Urinary bladder (tissue), 4 donors: Measurements from ENCODE around the gene VEPH1. TPM values are rescaled to one million over a fixed set of nuclear protein-coding genes. Genes with fewer than 3 reads are reported as not detected.

Experiments
- DNase-seq: peaks from one replicate; pipeline ENCODE4 v3.0.0-alpha.2; 2015; ENCODE audit errors: extremely low spot score
- H3K27ac ChIP-seq: one replicate; pipeline ENCODE4 v1.5.1; 2013; ENCODE audit warnings: low read depth, mild to moderate bottlenecking, moderate library complexity
- H3K36me3 ChIP-seq: one replicate; pipeline ENCODE4 v1.6.1; 2013; ENCODE audit warnings: mild to moderate bottlenecking, moderate library complexity; ENCODE audit not compliant: insufficient read depth
- H3K4me1 ChIP-seq: one replicate; pipeline ENCODE4 v1.6.1; 2013; ENCODE audit warnings: mild to moderate bottlenecking, moderate library complexity; ENCODE audit not compliant: insufficient read depth
- H3K4me3 ChIP-seq: one replicate; pipeline ENCODE4 v1.5.1; 2013; ENCODE audit warnings: low read depth, low read length
- WGBS: extraction: QIAGEN DNeasy Blood & Tissue Kit; methylation state at CpG from one replicate; pipeline ENCODE4 v1.1.7; 2013; 5-methylcytosine and 5-hydroxymethylcytosine counted together
- polyA plus RNA-seq: library from polyadenylated mRNA; stranded (reverse); fragments of 200-250 nt; gene quantifications from one replicate; pipeline ENCODE4 v1.2.3, GENCODE V29; 2013
- total RNA-seq: library from RNA; depleted of rRNA; stranded (reverse); fragments of >200 nt; gene quantifications from one replicate; pipeline ENCODE4 v1.2.3, GENCODE V29; 2014
- donor health status: healthy with polysubstance abuse.
- donor health status: healthy.

VEPH1 gene
- total and polyA plus RNA-seq, 2 donors = 0.37 to 0.74 TPM

DNA sequence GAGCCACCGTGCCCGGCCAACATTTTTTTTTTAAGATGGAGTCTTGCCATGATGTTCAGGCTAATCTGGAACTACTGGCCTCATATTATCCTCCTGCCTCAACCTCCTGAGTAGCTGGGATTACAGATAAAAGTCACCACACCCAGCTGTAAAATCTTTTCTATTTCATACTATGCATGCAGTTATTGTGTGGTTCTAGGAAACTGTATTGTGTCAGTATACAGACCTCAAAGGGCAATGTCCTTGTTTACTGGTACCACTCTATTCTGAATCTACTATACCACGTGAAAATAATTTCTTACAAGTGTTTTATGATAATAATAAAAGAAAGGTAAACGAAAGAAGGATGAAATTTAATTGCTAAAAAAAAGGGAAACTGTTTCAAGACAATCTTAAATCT is 190.0 kb downstream of the VEPH1 start:
- Histone ChIP-seq H3K4me3 (no peak overlapping the region), H3K36me3 (no peaks in the 10 kb centered on the region), H3K27ac (no peak overlapping the region), H3K4me1 (no peaks in the 10 kb centered on the region)
- 90% methylated on average over 4 of the region's 4 CpGs for WGBS
- DNase-seq = no peak

DNA sequence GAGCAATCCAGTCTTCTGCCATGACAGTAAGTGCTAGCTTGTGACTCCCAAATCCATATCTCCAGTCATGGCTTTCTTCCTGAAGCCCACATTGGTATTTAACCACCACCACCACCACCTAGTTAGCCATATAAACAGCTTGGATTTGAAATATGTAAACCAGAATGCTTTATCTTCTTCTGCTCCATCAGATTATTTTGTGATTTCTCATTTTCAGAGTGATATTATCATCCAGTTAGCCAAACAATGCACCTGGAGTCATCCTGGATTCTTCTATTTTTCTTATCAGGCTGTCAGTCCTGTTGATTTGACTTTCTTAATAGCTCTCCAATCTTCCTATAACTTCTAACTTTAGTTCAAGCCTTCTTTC is 190.9 kb downstream of the VEPH1 start:
- H3K4me1 ChIP-seq = no peaks in the 10 kb centered on the region
- H3K4me3 ChIP-seq = no peak overlapping the region
- no peaks in the 10 kb centered on the region for H3K36me3 ChIP-seq
- DNase-seq = no peak
- H3K27ac ChIP-seq = no peak overlapping the region

- H3K4me1 ChIP-seq = no peaks in the 10 kb centered on the region
- 45% methylated on average over 2 of the region's 2 CpGs for WGBS
Observed at GRCh38 chr3:157311633-157312375, 191.4 kb downstream of the VEPH1 start.

DNA sequence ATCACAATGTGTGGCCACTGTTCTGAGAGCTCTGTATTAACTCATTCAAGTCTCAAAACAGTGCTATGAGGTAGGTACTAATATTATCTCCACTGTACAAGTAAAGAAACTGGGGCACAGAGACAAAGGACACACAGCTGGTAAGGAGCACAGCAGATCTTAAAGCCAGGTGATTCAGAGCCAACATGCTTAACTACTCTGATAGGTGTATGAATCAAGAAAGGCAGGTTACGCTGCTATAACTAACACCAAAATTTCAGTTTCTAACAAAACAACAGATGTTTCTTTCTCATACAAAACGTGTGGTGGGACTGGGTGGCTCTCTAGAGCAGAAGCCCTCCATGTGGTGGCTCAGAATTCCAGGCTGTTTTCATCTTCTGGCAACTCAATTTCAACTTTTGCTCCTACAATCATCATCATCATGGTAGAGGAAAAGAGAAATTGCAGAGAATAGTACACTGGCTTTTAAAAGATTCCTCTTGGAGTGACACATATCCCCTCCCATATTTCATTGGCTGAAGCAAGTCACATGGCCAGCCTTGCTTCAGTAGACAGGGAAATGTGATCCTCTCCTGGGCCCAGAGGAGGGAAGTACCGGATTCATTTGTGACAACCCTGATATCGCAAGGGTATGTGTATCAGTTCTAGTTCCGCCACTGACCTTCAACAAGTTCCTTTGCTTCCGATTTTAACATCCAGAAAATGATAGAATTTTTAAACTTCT is 192.7 kb downstream of the VEPH1 start:
- 91% methylated on average over 6 of the region's 6 CpGs for WGBS
- no peaks in the 10 kb centered on the region for H3K4me1 ChIP-seq
- no peaks in the 10 kb centered on the region for H3K36me3 ChIP-seq
- no peak for DNase-seq
- no peak overlapping the region for H3K4me3 ChIP-seq
- no peak overlapping the region for H3K27ac ChIP-seq

More at GRCh38 chr3:157311633-157312375, 191.4 kb downstream of the VEPH1 start:
- no peak for DNase-seq
- no peak overlapping the region for H3K27ac ChIP-seq
- no peaks in the 10 kb centered on the region for H3K36me3 ChIP-seq
- no peak overlapping the region for H3K4me3 ChIP-seq

DNA sequence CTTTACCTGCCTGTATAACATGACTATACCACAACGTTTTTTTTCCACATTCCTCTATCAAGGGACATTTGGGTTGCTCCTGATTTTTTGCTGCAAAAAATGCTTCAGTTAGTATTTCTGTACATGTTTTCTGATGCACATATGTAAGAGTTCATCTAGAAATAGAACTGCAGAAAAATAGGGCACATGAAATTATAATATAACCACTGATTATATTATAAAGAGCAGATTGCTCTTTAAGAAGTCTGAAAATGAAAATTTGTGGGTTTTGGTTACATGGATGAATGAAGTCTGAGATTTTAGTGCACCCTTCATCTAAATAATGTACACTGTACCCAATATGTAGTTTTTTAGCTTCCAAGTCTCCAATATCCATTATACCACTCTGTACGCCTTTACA is 196.7 kb downstream of the VEPH1 start:
- Histone ChIP-seq H3K36me3 (no peaks in the 10 kb centered on the region), H3K27ac (no peak overlapping the region), H3K4me1 (no peaks in the 10 kb centered on the region), H3K4me3 (no peak overlapping the region)
- WGBS = 76% methylated on average over 2 of the region's 2 CpGs
- DNase-seq = no peak

- WGBS = 89% methylated on average over 4 of the region's 4 CpGs
Observed at GRCh38 chr3:157305392-157305791, 197.8 kb downstream of the VEPH1 start.

DNA sequence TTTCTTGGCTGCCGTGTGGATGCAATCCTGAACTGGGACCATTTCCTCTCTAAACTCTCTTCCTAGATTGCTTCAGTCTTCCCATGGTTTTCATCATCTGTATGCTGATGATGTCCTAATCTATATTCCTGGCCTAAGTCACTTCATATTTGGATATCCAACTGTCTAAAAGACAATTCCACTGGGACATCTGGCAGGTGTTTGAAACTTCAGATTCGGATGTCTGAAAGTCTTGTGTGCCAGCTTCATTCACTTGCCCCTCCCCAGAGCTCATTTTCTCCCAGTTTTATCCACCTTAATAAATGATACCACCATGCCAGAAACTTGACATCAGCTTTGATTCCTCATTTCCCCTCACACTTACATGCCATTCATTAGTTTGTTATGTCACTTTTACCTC is 201.5 kb downstream of the VEPH1 start:
- H3K4me1 ChIP-seq = no peaks in the 10 kb centered on the region
- H3K4me3 ChIP-seq = no peak overlapping the region
- no peak for DNase-seq
- no peak overlapping the region for H3K27ac ChIP-seq
- no peaks in the 10 kb centered on the region for H3K36me3 ChIP-seq
- WGBS = 82% methylated on average over 2 of the region's 2 CpGs

More at GRCh38 chr3:157305392-157305791, 197.8 kb downstream of the VEPH1 start:
- no peaks in the 10 kb centered on the region for H3K36me3 ChIP-seq
- H3K4me3 ChIP-seq = no peak overlapping the region
- H3K4me1 ChIP-seq = no peaks in the 10 kb centered on the region
- DNase-seq = no peak
- H3K27ac ChIP-seq = no peak overlapping the region

- Histone ChIP-seq H3K4me3 (no peak overlapping the region), H3K4me1 (no peaks in the 10 kb centered on the region), H3K27ac (no peak overlapping the region), H3K36me3 (no peaks in the 10 kb centered on the region)
- no peak for DNase-seq
- 61% methylated on average over 9 of the region's 9 CpGs for WGBS
Observed at GRCh38 chr3:157300981-157301663, 202.1 kb downstream of the VEPH1 start.

DNA sequence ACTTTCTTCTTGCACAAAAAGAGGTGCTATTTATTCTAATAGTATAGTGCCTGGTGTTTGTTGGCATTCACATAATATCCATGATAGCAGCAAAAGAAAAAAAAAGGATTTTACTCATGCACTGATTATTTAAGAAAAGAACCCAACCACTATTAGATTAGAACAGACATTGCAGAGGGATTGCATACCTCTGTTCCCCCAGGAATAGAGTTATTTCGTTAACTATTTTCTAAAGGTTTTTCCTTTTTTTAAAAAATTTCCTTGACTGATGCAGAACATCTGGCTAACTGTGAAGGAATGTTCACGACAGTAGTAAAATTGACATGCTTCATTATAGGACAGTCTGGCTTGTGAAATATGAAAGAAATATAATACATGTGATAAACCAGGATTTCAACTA is 203.1 kb downstream of the VEPH1 start:
- H3K27ac ChIP-seq = no peak overlapping the region
- WGBS = 66% methylated on average over 2 of the region's 2 CpGs

GRCh38 chr3:157297328-157297915 is 205.8 kb downstream of the VEPH1 start:
- DNase-seq = no peak
- no peak overlapping the region for H3K4me3 ChIP-seq
- peak overlapping the region; percentile 10 for H3K27ac ChIP-seq
- no peaks in the 10 kb centered on the region for H3K4me1 ChIP-seq
- no peaks in the 10 kb centered on the region for H3K36me3 ChIP-seq
- 93% methylated on average over 6 of the region's 6 CpGs for WGBS

More for the DNA sequence above, 203.1 kb downstream of the VEPH1 start:
- no peak for DNase-seq
- Histone ChIP-seq H3K36me3 (no peaks in the 10 kb centered on the region), H3K4me1 (no peaks in the 10 kb centered on the region), H3K4me3 (no peak overlapping the region)

GRCh38 chr3:157294953-157295352 is 208.3 kb downstream of the VEPH1 start:
- Histone ChIP-seq H3K36me3 (no peaks in the 10 kb centered on the region), H3K4me1 (no peaks in the 10 kb centered on the region), H3K4me3 (no peak overlapping the region), H3K27ac (no peak overlapping the region)
- DNase-seq = no peak

DNA sequence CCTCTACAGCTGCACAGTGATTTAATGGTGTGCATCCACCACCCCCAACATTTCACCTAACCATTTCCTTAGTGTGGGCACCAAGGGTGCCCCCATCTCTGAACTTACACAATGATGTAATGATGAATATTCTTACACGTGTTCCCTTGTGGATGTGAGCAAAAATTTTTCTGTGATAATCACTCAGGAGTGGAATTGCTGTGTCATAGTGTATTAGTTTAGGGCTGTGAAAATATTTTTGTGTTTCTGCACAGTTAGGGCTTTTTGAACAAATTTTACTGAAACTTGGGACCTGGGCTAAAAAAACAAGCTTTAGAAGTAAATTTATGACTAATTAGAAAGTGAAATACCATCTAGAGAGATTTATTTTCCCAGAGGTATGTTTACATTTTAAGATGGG is 208.7 kb downstream of the VEPH1 start:
- Histone ChIP-seq H3K27ac (no peak overlapping the region), H3K4me1 (no peaks in the 10 kb centered on the region), H3K4me3 (no peak overlapping the region), H3K36me3 (no peaks in the 10 kb centered on the region)
- no peak for DNase-seq
- 41% methylated on average over 1 of the region's 1 CpG for whole genome bisulfite sequencing

GRCh38 chr3:157290766-157291165 is 212.4 kb downstream of the VEPH1 start:
- no peak for DNase-seq
- 46% methylated on average over 2 of the region's 2 CpGs for WGBS
- Histone ChIP-seq H3K36me3 (no peaks in the 10 kb centered on the region), H3K27ac (no peak overlapping the region), H3K4me1 (no peaks in the 10 kb centered on the region), H3K4me3 (no peak overlapping the region)
